Stimulated activated CD4-positive, alpha-beta T cell treated with anti-CD3 and anti-CD28 coated beads, Interleukin-2, amount 100 ng/mL, for 24 hours (primary cell): ENCODE measurements around the gene INTS3.
"Not testable (repeated sequence)": the region's sequence is repeated elsewhere in the genome, so short reads cannot be mapped to it uniquely, and the experiment has no call there.

Experiments
- DNase-seq, 2 donors: peaks; one replicate each; pipeline ENCODE4 v3.0.0-alpha.2; 2020

Gene INTS3

GRCh38 chr1:153779781-153780541 lies 52.1 kb downstream of the INTS3 start:
- DNase-seq: no peak

DNA sequence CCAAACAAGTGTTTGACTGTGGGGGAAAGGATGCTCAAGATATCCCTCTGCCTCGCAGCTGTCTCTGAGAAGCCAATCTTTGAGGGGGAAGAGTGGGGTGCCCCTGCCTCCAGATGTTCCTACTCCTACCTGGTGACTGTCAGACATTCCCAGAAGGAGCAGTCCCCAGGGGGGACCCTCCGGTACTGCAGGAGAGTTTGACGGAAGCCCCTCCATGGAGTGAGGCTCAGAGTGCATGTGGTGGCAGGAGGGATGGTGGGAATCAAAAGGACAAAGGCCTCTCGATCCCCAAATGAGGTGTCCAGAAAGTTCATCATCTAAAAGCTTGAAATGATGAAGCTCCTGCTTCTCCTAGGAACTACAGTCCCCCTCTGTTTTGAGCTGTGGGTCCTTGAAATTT lies 52.7 kb downstream of the INTS3 start:
- DNase-seq: no peak

DNA sequence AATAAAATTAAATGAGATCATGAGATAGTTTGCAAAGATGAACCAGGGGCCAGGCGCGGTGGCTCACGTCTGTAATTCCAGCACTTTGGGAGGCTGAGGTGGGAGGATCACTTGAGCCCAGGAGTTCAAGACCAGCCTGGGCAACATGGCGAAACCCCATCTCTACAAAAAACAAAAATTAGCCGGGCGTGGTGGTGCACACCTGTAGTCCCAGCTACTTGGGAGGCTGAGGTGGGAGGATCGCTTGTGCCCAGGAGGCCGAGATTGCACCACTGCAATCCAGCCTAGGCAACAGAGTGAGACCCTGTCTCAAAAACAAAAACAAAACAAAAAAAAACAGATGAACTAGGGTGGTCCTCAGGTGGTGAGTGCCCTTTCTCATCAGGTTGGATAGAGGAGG lies 54.8 kb downstream of the INTS3 start:
- DNase-seq: not testable (repeated sequence)

DNA sequence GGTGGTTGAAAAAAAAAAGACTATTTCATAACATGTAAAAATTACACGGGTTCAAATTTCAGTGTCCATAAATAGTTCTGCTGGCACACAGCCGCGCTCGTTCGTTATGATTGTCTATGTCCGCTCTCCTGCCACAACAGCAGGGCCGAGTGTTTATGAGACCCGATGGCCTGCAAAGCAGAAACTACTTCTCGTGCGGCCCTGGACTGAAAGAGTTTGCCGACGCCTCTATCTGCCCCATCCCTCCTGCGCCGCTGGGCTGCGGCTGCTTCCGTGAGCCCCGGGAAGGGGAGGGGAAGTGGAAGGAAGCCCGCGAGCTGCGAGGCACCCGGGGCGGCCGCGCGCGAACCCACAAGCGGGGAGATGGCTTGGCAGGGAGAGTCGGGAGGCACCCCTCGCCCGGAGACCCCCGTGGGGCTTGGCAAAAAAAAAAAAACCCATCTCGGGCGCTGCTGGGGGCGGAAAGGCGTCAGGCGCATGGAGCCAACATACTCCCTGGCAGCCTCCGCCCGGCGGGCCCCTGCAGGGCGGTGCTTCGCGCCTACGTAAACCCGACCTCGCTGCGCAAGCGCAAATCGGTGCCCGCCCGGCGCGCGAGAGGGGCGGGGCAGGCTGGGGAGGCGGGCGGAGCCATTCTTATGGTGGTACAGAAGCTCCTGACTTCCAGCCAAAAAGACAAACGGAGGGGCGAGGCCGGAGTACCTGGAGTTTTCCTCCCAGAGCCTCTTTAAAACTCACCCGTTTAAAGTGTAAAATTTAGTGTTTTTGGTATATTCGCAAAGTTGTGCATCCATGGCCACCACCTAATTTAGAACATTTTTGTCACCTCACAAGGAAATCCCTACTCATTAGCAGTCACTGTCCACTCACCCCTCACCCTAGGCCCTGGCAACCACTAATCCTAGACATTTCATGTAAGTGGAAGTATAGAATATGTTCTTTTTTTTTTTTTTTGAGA lies 55.7 kb downstream of the INTS3 start:
- DNase-seq: peak; percentile 92 to 93

DNA sequence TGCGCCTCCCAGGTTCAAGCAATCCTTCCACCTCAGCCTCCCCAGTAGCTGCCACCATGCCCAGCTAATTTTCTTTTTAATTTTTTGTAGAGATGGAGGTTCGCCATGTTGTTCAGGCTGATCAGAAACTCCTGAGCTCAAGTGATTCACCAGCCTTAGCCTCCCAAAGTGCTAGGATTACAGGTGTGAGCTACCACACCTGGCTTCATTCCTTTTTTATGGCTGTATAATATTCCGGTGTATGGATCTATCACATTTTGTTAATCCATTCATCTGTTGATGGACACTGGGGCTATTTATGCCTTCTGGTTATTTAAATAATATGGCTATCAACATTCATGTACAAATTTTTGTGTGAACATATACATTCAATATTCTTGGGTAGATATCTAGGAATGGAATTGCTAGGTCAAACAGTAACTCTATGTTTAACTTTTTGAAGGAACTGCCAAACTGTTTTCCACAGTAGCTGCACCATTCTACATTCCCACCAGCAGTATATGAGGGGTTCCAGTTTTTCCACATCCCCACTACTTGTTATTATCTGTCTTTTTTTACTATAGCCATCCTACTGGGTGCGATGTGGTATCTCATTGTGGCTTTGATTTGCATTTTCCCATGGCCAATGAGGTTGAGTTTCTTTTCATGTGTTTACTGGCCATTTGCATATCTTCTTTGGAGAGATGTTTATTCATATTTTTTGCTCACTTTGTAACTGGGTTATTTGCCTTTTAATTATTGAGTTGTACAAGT lies 58.4 kb downstream of the INTS3 start:
- no peak for DNase-seq

- DNase-seq: peak in 1 of 2 donors; percentile 15
These were observed 61.7 kb downstream of the INTS3 start for GRCh38 chr1:153789478-153790034.

GRCh38 chr1:153790313-153790965 lies 62.6 kb downstream of the INTS3 start:
- DNase-seq: no peak

DNA sequence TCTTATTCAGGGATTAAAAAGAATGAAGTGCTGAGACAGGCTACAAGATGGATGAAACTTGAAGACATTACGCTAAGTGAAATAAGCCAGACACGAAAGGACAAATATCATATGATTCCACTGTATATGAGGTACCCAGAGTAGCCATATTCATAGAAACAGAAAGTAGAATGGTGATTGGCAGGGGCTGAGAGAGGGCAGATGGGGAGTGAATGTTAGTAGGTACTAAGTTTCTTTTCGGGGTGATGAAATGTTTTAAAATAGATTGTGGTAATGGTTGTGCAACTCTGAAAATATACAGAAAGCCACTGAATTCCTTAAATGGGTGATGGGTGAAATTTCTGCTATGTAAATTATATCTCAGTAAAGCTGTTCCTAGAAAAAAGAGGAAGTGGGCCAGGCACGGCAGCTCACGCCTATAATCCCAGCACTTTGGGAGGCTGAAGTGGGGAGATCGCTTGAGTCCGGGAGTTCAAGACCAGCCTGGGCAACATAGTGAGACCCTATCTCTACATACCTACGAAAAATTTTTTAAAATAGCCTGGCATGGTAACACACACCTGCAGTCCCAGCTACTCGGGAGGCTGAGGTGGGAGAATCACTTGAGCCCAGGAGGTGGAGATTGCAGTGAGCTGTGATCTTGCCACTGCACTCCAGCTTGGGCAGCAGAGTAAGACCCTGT lies 63.3 kb downstream of the INTS3 start:
- DNase-seq: no peak

DNA sequence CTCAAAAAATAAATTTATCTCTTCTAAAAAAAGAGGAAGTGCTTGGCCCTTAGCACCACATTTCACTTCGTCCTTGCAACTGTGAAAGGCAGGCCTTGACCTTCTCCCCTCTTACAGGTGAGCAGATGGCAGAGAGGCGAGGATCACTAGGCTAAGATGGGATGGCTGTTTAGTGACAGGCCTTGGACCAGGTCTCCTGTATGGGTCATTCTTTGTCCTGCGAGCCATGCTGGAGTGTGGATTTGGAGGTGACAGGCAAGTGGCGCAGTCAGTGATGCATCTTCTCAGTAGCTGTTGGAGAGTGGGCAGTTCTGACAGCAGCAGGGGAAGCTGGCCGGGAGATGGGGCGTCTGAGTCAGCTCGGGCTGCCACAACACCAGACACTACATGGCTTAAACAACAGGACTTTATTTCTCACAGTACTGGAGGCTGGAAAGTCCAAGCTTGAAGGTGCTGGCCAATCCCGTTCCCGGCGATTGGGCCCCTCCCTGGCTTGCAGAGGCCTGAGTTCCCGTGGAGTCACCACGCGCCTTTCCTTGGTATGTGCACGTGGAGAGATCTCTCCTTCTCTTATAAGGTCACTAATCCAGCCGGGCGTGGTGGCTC lies 63.9 kb downstream of the INTS3 start:
- DNase-seq: no peak

- DNase-seq: no peak
These were observed 64.8 kb downstream of the INTS3 start for GRCh38 chr1:153792631-153793041.

DNA sequence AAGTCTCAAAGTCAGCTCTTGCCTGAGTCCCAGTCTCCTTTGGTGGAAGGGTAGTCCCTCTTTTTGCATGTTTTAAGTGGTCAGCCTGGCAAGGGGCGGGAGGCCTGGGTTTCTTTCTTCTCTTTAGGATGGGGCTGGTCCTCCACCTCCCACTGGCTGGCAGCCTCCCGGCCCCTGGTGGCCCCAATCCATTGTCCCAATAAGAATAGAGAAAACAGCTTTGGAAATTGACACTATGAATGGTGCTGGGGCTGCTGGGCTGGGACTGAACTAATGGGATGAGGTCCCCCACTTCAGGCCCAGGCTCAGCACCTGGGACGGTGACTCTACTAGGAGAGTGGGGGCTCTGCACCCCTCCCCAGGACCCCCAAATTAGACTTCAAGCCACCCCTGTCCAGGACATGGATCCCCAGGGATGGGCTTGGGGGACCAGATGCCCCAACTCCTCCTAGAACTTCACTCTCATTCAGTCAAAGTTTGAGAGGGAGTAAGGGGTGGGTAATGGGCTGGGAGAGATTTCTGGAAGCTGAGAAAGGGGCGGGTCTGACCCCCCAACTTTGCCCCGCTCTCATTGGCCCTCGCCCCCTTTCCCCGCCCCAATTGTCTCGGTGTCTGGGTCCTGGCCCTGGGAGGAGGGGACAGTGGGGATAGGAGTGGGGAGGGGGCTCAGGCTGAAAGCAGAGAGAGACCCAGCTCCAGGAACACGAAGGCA lies 65.6 kb downstream of the INTS3 start:
- no peak for DNase-seq

GRCh38 chr1:153793973-153794615 lies 66.2 kb downstream of the INTS3 start:
- DNase-seq: no peak

GRCh38 chr1:153794624-153795329 lies 66.9 kb downstream of the INTS3 start:
- no peak for DNase-seq

GRCh38 chr1:153795330-153795837 lies 67.5 kb downstream of the INTS3 start:
- no peak for DNase-seq

DNA sequence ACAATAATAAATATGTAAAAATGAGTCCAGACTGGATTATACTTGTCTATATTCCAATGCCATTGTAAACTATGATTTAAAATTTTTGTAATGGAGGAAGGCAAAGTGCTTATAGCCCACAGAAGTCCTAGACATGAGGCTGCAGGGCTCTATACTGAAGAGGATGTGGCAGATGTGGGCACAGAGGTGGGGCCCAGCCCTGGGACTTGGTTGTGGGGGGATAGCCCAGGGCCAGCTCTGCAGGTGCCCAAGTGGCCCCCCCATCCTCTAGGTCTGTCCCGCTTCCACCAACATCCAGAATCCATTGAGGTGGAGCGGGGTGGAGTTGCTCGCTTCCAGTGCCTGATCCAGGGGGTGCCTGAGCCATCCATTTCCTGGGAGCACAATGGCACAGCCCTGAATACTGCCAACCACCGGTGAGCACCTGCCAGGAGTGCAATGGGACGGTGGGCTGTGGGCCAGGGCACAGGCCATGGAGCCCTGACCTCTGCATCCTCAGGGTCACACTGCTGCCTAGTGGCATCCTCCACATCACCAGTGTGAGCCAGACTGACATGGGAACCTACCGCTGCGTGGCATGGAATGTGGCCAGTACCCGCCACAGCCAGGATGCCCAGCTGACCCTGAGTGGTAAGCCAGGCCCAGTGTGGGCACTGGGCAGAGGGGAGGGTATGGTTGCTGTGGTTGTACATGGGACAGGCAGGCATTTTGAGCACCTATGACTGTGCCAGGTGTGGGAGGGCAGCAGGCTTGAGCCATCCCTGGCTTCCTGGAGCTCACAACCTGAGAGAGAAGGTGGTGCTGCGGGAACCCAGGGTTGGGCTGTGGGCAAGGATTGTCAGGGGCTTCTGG lies 68.3 kb downstream of the INTS3 start:
- DNase-seq: no peak

- DNase-seq: peak; percentile 87 to 89
These were observed 69.2 kb downstream of the INTS3 start for GRCh38 chr1:153796786-153797659.

GRCh38 chr1:153798468-153798780 lies 70.6 kb downstream of the INTS3 start:
- no peak for DNase-seq
